Stimulated activated CD8-positive, alpha-beta memory T cell treated with anti-CD3 and anti-CD28 coated beads, Interleukin-2, amount 100 ng/mL, for 1 hour (primary cell): ENCODE measurements around the gene ARL4D.
"Not testable (repeated sequence)": the region's sequence is repeated elsewhere in the genome, so short reads cannot be mapped to it uniquely, and the experiment has no call there.

ENCODE experiments used
- DNase-seq, 2 donors: peaks; one replicate each; pipeline ENCODE4 v3.0.0-alpha.2; 2020; ENCODE audit warnings: low read depth in 2 of 2

The ARL4D gene, protein sequence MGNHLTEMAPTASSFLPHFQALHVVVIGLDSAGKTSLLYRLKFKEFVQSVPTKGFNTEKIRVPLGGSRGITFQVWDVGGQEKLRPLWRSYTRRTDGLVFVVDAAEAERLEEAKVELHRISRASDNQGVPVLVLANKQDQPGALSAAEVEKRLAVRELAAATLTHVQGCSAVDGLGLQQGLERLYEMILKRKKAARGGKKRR

DNA sequence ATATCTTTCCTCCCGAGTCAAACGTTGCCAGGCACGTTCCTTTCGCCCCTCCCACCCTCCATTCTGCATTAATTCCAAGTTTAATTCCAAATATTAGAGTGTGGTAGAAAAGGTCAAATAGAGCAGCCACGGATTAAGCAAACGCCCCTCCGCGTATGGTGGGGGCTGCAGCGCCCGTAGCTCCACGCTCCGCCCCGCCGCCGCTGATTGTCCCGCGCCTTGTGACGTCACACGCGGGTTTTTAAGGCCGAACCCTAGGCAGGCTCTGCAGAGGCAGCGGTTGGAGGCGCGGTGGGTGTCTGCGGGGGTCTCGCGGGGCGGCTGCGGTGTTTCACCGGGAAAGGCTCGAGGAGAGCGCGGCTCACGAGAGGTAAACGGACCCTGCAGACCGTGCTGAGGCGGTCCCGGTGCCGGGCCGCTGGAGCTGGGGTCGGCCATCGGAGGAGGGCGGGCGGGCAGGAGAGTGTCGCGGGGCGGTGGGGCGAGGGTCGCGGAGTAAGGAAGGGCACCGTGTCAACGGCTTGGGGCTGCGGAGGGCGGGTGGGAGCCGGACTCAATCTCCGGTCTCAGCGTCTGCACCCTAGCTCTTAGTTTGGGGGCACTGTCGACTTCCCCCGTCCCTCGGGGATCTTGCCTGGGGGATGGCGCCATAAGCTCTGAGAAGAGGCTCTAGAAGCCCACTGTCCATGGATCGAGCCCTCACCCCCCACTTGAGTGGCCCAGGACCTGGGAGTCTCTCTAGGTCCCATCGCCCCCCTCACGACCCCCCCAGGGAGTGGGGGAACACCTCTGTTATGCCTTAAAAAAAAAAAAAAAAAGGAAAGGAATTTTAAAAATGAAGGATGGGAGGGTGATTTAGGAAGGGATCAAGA is at the start of gene ARL4D:
ARL4D (plus strand) TSS at position 270 of the 872 bp plus-strand sequence. CDS start 740 bp downstream, outside the sequence.
- DNase-seq: peak; percentile 64 to 70

DNA sequence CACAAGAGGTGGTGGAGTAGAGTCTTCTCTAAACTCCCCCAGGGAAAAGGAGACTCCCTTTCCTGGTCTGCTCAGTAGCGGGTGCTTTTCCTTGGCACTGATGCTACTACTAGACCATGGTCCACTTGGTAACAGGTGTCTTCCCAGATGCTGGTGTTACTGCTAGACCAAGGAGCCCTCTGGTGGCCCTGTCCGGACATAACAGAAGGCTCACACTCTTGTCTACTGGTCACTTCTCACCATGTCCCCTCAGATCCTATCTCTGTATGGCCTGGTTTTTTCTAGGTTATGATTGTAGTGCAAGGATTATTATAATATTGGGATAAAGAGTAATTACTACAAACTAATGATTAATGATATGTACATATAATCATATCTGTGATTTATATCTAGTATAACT is 49.7 kb upstream of the ARL4D start:
- no peak for DNase-seq

DNA sequence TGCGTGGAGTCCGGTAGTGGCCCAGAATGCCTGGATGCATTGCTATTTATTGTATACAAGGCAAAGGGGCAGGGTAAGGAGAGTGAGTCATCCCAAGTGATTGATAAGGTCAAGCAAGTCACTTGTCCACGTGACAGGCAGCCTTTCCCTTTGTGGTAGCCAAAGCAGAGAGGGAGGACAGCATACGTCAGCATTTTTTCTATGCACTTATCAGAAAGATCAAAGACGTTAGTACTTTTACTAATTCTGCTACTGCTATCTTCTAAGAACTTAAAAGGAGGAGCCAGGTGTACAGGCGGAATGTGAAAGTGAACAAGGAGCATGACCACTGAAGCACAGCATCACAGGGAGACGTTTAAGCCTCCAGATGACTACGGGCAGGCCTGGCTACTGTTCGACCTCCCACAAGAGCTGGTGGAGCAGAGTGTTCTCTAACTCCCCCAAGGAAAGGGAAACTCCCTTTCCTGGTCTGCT is 47.9 kb upstream of the ARL4D start:
- DNase-seq: no peak

DNA sequence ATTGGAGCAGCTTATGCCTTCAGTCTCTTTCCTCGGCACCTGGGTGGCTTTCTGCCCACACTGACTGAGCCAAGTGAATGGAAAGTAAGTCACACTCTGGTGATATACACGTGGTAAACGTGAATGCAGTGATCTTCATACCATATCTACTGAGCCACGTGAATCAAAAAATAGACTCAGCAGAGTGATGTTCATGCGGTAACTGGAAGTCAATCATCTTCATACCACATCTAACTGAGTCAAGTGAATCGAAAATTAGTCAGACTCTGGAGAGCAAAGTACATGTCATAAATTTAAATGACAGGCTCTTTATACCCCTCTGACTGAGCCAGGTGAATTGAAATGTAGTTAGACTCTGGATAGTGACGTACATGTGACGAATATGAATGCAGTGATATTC is 47.1 kb upstream of the ARL4D start:
- DNase-seq: no peak

DNA sequence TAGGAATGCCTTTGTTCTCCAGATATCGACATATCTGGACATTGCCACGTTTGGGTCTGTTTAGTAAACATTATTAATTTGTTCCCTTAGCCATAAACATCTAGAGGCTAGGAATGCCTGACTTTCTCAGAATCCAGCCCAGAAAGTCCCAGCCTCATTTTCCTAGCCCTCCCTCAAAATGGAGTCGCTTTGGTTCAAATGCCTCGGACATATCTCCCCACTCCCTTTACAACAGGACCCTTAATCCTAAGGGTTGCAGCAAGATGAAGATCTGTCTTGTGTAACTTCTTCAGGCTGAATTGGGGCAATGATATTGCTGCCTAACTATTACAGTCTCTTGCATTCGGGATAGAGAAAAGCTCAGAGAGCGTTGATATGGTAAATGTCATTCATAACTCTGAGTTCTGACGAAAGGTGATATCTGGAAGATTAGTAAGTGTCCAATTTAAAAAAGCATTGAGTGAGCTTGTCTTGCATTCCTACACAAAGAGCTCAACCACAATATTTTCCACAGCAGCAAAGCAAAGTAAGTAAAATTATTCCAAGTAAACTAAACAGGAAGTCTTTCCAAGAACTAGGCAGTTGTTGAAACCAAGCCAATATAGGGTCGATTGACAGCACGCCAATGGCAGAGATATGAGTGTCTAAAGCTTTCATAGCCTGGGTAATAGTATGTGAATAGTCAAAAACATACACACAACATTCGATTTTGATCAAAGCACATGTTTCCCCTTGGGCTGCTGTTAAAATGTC is 46.0 kb upstream of the ARL4D start:
- no peak for DNase-seq

DNA sequence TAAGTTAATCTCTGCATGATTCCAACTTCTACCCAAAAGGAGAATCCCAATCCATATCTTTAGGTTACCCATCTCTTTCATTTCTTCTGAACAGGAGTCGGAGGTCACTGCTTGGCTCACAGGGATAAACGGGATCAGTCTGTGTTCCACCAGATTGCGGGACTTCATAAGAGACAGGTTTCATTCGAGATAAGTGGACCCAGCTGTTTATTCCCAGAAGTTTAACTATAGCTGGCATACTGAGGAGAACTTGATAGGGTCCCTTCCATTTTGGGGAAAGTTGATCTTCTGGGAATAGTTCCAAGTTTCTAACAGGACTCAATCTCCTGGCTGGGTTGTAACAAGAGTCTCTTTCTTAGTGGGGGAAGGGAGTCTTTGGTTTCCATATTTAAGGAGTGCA is 45.4 kb upstream of the ARL4D start:
- DNase-seq: no peak

DNA sequence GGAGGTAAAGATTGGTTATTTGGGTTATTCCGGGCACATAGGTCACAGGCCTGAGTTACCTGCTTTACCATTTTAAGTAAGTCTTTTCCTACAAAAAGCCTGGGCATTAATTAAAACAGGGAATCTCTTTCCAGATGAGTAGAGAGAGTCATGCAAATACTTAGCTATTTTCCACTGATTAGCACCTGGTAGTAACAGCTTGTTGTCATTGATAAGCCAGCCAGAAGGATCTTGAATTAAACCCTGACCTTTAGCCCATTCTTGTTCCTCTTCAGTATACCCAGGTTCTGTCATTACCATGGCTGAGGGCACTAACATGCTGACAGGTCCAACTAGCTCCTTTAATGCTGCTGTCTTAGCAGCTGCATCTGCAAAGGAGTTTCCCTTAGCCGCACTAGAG is 44.4 kb upstream of the ARL4D start:
- no peak for DNase-seq

DNA sequence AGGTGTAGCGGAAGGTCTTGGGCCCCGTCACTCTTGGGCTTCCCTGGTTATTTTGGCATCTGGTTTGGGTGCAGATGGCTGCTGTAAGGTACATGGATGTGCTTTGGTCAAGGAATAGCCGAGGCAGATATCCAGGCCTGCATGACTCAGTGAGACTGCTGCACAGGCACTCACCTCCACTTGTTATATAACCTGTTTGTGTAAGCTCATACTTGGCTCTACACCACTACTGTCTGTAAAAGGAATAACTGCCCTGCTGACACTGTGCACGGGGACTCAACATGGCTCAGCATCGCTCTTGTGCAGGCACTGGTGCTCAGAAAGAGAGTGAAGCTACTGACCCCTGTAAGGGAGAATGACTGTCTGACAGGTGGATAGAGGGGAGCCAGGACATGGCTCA is 42.3 kb upstream of the ARL4D start:
- no peak for DNase-seq

DNA sequence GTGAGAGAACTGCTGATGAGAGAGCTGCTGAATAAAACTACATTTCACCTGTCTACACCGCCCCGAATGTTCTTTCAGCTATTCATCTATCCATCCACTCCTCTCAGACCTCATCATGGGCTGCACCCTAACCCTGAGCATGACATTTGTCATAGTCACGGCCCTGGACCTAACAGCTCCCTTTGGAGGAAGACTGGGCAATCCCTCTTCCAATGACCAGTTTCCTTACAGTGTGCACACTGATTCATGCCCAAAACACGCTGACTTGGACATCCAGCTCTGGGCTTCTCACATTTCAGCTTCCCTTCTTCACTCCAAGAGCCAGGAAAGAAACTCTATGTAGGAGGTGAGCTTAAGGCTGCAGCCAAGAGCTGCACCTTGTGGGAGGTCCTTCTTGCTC is 41.8 kb upstream of the ARL4D start:
- DNase-seq: no peak

DNA sequence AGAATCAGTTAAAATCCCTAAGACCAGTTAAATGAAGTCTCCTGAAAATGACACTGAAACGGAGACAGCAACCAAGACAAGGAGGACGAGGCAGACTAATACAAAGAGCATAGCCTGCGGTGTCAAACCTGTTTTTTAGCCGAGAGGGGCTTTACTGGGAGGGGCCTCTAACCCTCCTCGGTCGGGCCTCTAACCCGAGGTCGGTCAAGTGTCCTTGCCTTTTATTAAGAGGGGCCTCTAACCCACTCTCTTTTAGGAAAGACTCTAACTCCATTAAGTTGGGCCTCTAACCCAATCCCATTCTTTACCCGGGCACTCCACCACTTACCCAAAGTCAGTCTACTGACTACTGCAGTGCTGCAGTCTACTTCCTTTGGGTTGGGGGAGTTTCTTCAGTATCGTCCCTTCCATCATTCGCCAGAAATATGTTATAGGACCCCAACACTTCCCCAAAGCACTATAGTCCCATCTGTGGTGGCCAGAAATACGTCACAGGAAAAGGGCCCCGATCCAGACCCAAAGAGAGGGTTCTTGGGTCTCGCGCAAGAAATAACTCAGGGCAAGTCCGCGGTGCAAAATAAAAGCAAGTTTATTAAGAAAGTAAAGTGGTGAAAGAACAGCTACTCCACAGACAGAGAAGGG is 39.2 kb upstream of the ARL4D start:
- DNase-seq: no peak

DNA sequence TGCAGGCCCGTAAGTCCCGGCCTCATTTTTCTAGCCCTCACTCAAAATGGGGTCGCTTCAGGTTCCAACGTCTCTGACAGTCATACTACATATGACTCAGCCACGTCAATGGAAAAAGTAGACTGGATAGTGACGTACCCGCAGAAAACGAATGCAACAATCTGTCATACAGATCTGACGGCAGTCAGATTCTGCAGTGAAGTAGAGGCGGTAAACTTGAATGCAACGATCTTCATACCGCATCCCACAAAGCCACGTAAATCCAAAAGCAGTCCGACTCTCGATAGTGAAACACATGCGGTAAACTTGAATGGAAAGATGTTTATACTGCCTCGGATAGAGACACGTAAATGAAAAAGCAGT is 38.4 kb upstream of the ARL4D start:
- peak; percentile 50 to 57 for DNase-seq

DNA sequence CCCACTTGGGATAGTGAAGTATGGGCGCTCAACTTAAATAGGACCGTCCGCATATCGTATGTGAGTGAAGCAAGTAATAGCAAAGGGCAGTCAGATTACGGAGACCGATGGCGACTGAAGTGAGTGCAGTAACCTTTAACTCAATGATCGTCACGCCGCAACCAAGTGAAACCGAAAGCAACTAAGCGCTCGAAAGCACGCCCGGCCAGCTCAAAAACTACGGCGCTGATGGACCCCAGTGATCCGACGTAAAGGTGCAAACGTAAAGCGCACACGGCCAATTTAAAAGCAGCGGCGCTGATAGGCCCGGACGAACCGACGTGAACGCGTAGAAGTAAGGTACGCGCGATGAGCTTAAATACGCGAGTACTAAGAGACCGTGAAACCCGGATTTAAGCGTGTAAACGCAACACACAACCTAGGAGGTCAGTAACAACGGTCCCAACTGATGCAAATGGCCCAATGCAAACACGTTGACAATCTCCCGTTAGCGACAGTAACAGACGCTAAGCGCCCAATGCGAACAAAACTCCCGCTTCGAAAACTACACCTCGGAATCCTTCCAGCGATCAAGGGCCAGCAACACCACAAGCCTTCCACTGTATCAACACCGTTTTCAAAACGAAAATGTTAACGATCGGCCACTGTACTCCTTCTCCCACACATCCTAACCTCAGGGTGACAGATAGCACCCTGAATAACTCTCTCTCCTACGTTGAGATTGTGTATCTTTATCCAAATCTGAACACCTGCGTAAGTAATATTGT is 37.9 kb upstream of the ARL4D start:
- DNase-seq: peak; percentile 84 to 87

DNA sequence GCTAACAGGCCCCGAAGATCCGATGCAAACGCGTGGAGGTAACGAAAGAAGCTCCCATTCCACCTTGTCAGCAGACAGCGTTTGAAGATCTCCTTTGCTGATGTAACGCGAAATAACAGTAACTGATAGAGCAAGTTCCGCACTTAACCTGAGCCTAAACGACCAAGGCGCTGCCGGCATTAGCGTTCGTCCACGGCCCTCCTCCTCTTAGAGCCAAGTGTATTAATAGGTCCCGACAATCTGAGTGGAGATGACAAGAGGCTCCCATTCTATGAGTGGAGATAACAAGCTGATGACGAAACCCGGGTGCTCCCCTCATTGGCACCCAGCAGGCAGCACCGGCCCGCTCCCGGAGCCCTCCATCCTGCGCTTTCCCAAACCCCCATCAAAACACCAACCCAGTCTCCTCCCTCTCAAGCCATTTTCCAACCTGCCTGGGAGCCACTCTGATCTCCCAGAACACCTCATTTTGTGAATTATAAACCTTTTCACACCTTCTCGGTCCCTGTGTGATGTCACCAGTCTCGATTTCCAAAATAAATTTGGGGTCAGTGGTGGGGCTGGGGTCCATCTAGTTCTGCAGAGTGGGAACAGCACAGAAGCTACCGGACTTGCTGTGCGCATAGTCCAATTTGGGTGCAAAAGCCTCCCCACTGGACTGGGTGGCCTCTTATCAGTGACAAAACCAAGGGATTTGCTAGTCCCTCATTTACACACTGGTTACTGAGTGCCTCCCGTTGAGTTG is 35.4 kb upstream of the ARL4D start:
- DNase-seq: no peak

DNA sequence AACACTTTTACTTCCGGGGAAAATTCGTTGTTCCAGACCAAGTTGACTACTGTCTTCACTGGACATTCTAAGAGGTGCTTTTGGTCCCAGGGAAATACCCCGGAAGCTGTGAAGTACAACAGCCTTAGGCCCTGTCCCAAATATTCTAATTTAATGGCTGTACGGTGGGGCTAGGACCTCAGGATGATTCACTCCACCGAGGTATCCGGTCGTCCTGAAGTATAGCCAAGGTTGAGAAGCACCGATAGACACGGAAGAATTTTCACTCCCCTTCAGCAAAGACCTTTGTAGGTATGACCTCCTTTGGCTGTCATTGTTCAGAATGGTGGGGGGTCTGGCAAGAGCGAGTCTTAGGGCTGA is 34.9 kb upstream of the ARL4D start:
- DNase-seq: no peak

DNA sequence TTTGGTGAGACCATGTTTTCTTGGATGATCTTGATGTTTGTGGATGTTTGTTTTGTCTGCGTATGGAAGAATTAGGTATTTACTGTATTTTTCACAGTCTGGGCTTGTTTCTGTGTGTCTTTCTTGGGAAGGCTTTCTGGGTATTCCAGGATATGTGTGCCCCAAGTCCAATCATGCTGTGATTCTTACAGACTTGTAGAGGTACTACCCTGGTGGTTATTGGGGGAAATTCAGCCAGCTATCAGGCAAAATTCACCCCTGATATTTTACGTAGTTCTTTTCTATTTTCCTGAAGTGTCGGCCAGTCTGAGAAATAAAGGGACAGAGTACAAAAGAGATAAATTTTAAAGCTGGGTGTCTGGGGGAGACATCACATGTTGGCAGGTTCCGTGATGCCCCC is 33.4 kb upstream of the ARL4D start:
- DNase-seq: no peak

DNA sequence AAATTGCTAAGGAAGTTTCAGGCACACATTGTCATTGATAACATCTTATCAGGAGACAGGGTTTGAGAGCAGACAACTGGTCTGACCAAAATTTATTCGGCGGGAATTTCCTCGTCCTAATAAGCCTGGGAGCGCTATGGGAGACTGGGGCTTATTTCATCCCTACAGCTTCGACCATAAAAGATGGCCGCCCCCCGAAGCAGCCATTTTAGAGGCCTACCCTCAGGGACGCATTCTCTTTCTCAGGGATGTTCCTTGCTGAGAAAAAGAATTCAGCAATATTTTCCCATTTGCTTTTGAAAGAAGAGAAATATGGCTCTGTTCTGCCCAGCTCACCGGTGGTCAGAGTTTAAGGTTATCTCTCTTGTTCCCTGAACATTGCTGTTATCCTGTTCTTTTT is 32.9 kb upstream of the ARL4D start:
- DNase-seq: not testable (repeated sequence)

DNA sequence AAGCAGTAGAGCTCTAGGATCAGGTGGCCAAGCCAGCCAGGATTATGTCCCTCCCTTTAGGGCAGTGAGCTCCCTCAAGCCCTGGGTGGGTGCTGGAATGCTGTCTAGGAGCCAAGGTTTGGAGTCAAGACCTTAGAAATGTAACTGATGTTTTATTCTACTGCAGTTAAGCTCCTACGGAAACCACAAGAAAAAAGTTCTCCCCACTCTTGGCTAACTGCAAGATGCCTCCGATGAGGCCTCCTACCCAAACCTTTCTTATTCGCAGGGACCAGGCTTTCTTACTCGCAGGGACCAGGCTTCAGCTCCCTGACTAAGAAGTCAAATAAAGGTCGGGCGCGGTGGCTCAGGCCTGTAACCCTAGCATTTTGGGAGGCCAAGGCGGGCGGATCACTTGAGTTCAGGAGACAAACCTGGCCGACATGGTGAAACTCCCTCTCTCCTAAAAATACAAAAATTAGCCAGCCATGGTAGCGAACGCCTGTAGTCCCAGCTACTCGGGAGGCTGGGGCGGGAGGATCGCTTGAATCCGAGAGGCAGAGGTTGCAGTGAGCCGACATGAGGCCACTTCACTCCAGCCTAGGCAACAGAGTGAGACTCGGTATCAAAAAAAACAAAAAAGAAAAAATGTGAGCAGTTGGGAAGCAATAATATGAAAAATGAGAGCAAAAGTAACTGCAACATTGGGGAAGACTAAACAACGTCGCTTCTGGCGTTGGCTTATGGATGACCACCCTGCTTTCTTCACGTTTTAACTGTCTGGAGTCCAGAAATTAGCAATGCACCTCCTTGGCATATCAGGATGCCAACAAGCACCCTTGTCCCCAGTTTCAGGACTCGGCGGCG is 31.7 kb upstream of the ARL4D start:
- DNase-seq: no peak

DNA sequence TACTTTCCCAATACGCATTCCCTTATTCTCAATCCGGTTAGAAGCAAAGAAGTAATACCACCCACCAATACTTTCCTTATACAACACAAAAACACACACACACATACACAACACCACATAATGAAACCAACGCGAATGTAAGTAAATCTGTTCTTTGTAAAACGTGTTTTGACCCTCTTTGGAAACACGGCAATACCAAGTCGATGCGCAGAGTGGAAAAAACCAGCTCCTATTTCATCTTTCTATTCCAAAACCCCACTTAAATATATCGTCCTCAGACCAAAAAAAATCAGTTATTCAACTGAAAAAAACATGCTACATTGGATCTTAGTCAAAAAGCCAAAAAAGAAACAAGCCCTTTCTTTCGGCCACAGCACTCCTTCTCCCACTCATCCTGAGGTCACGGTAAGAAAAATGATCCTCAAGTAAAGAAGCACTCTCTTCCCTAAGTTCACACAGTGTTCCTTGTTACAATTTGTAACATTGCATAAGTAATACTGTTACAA is 31.0 kb upstream of the ARL4D start:
- no peak for DNase-seq

DNA sequence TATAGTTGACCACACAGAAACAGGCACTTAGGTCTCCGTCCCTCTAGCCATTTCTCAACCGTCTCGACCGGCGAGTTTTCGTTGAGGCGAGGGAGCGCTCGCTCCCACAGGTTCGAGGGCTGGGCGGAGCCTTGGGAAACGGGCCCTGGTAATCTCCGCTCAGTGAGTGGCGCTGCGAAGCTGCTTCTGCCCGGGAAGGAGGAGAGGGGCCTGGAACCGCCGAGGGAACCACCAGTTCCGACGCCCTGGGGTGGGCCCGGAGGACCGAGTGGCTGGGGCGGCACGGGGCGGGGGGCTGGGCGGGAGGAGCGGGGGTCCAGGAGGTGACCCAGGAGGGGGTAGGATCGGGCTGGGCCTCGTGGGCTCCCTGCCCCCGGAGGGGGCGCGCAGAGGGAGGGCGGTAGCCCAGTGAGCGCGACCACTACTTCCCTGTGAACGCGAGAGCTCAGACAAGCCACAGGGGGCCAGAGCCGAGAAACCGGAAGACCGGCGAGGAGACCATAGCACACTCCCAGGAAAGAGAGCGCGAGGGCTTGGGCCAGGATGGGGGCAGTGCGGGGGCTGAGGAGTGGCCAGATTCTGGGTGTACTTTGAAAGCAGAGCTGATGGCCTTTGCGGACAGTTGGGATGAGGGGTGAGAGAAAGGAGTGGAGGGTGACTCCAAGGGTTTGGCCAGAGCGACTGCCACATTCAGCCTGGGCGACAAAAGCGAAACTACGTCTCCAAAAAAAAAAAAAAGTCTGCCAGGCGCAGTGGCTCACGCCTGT is 29.9 kb upstream of the ARL4D start:
- DNase-seq: peak in 1 of 2 donors; percentile 39
